ENCODE results near the gene AK4. TPM values are rescaled to one million over a fixed set of nuclear protein-coding genes. Genes with fewer than 3 reads are reported as not detected.

Gene AK4
- total and polyA plus RNA-seq, 8 donors: 0.68 to 5.8 (median 1.8) TPM

GRCh38 chr1:65267683-65268082, 119.7 kb downstream of the AK4 start:
- no peak for TF ChIP-seq CTCF (IDR thresholded peaks at IDR 0.05)
- 84 to 85% methylated on average over 1 of the region's 1 CpG for WGBS, 2 donors
- Histone ChIP-seq H3K27me3 (no peaks in the 10 kb centered on the region), H3K9me3 (no peaks in the 10 kb centered on the region), H3K4me1 (no peaks in the 10 kb centered on the region), H3K4me3 (no peak overlapping the region), H3K27ac (no peak overlapping the region), H3K36me3 (no peaks in the 10 kb centered on the region)
- ATAC-seq (no peak), DNase-seq (no peak), FAIRE-seq (no peak)
- intact Hi-C loops (cut with DNase I): no loop called here

- Histone ChIP-seq H3K27me3 (no peaks in the 10 kb centered on the region), H3K36me3 (no peaks in the 10 kb centered on the region), H3K4me1 (no peaks in the 10 kb centered on the region), H3K9me3 (no peaks in the 10 kb centered on the region), H3K4me3 (no peak overlapping the region), H3K27ac (no peak overlapping the region)
- WGBS, 2 donors: 88 to 93% methylated on average over 2 of the region's 2 CpGs
- DNase-seq (no peak), FAIRE-seq (no peak), ATAC-seq (no peak)
- intact Hi-C loops (cut with DNase I): no loop called here
- no peak for TF ChIP-seq CTCF (IDR thresholded peaks at IDR 0.05)
Observed at GRCh38 chr1:65269612-65270011, 121.6 kb downstream of the AK4 start.

GRCh38 chr1:65276197-65276939, 128.4 kb downstream of the AK4 start:
- Histone ChIP-seq H3K9me3 (no peaks in the 10 kb centered on the region), H3K27ac (no peak overlapping the region), H3K27me3 (no peaks in the 10 kb centered on the region), H3K36me3 (no peaks in the 10 kb centered on the region), H3K4me3 (no peak overlapping the region), H3K4me1 (no peaks in the 10 kb centered on the region)
- no peak for ATAC-seq
- 77 to 82% methylated on average over 1 of the region's 1 CpG for WGBS, 2 donors
- FAIRE-seq: no peak
- intact Hi-C loops (cut with DNase I): no loop called here
- no peak for TF ChIP-seq CTCF (IDR thresholded peaks at IDR 0.05)
- DNase-seq: no peak

- Histone ChIP-seq H3K27me3 (no peaks in the 10 kb centered on the region), H3K9me3 (no peaks in the 10 kb centered on the region), H3K4me1 (no peaks in the 10 kb centered on the region), H3K27ac (no peak overlapping the region), H3K4me3 (no peak overlapping the region), H3K36me3 (no peaks in the 10 kb centered on the region)
- WGBS, 2 donors: 58 to 75% methylated on average over 10 of the region's 10 CpGs
- no peak for TF ChIP-seq CTCF (IDR thresholded peaks at IDR 0.05)
- DNase-seq: no peak
- ATAC-seq: no peak
- intact Hi-C loops (cut with DNase I): no loop called here
- no peak for FAIRE-seq
Observed at GRCh38 chr1:65277605-65278347, 129.8 kb downstream of the AK4 start.

All from pancreas (tissue), 10 donors.